GM12892 (cell line): Measurements from ENCODE around the gene PLAAT3.

Experiments
- POLR2A ChIP-seq: IDR thresholded peaks from 2 replicates; pipeline ENCODE4 v1.6.1; 2011; ENCODE audit warnings: low read depth, low read length, control low read depth
- POLR2AphosphoS5 ChIP-seq: IDR thresholded peaks from 2 replicates; pipeline ENCODE4 v1.6.1; 2011; ENCODE audit warnings: low read depth, low read length, control low read depth
- TAF1 ChIP-seq: IDR thresholded peaks from 2 replicates; pipeline ENCODE4 v1.6.1; 2011; ENCODE audit warnings: low read depth, mild to moderate bottlenecking, control low read depth, low read length, borderline replicate concordance

- TF ChIP-seq POLR2AphosphoS5 (no peak), POLR2A (no peak), TAF1 (no peak)
Measured at GRCh38 chr11:63663809-63664208, 49.6 kb upstream of the PLAAT3 start.
